Measurements from ENCODE around the gene ZBTB8OS.

Gene ZBTB8OS

GRCh38 chr1:32606565-32607371, 43.6 kb downstream of the ZBTB8OS start:
- DNase-seq = no peak

GRCh38 chr1:32605711-32606424, 44.5 kb downstream of the ZBTB8OS start:
- no peak for DNase-seq

GRCh38 chr1:32600034-32600433, 50.3 kb downstream of the ZBTB8OS start:
- no peak for DNase-seq

GRCh38 chr1:32592943-32593342, 57.4 kb downstream of the ZBTB8OS start:
- DNase-seq = no peak

GRCh38 chr1:32580348-32581017, 69.9 kb downstream of the ZBTB8OS start:
- no peak for DNase-seq
